Endothelial cell of umbilical vein (primary cell): Measurements from ENCODE around the gene DOCK1. TPM values are rescaled to one million over a fixed set of nuclear protein-coding genes. Genes with fewer than 3 reads are reported as not detected.

Source experiments
- BruUV-seq: library from RNA; stranded (reverse); fragments of 400-500 nt; replicated peaks from 2 replicates; lab custom pipeline; 2021; lab: Mats Ljungman, UMichigan
- CTCF ChIA-PET: fragments of 300-600, 350-600 bp; sonication (Branson Sonifier 250); formaldehyde crosslinking; loops from one replicate; lab custom pipeline; 2021; ENCODE audit warnings: antibody characterized with exemption, inconsistent platforms; lab: Charles Lee
- POLR2A ChIA-PET: fragments of 300-600, 350-600 bp; sonication (Branson Sonifier 250); formaldehyde crosslinking; loops from one replicate; lab custom pipeline; 2021; ENCODE audit warnings: antibody characterized with exemption, inconsistent platforms; lab: Charles Lee
- DNase-seq: peaks from one replicate; pipeline ENCODE4 v3.0.0-alpha.2; 2011; ENCODE audit warnings: low read depth, low spot score
- FAIRE-seq: peaks from 2 replicates; lab custom pipeline; 2011; peaks lifted over from hg19 to GRCh38; lab: Jason Lieb, UNC
- H2AFZ ChIP-seq: 2 replicates; pipeline ENCODE4 v1.6.0; 2012; ENCODE audit warnings: low read depth, low read length, control low read depth, inconsistent platforms
- H3K27ac ChIP-seq: 2 replicates; pipeline ENCODE4 v1.5.1; 2011; ENCODE audit warnings: low read depth, mild to moderate bottlenecking, control low read depth, low read length, moderate library complexity; ENCODE audit not compliant: insufficient read depth
- H3K27me3 ChIP-seq, 2 experiments: 2 replicates each; pipeline versions ENCODE4 v1.6.0 to v1.6.1; 2011; ENCODE audit warnings: low read length in 2 of 2, mixed read lengths in 1 of 2; ENCODE audit not compliant: control insufficient read depth in 2 of 2, insufficient read depth in 2 of 2
- H3K36me3 ChIP-seq, 2 experiments: 2 replicates in 1 of 2; 3 replicates in 1 of 2; pipeline ENCODE4 v1.5.1; 2011; ENCODE audit warnings: low read length in 2 of 2, mild to moderate bottlenecking in 1 of 2, moderate library complexity in 1 of 2; ENCODE audit not compliant: control insufficient read depth in 2 of 2, insufficient read depth in 2 of 2; ENCODE audit errors: extremely low read depth in 1 of 2
- H3K4me1 ChIP-seq: 3 replicates; pipeline ENCODE4 v1.5.1; 2011; ENCODE audit warnings: mild to moderate bottlenecking, low read length; ENCODE audit not compliant: control insufficient read depth, insufficient read depth; ENCODE audit errors: extremely low read depth
- H3K4me2 ChIP-seq: 2 replicates; pipeline ENCODE4 v1.6.1; 2011; ENCODE audit warnings: low read length, control low read depth, mixed read lengths; ENCODE audit not compliant: insufficient read depth
- H3K4me3 ChIP-seq, 3 experiments: fragments of 200-600 bp in 1 of 3; sonication (generic), shearing (Covaris generic) in 1 of 3; replicated peaks in 1 of 3; 2 replicates each; pipeline ENCODE4 v1.5.1; 2011 to 2016; ENCODE audit warnings: control low read depth in 3 of 3, low read length in 3 of 3, mild to moderate bottlenecking in 2 of 3, inconsistent platforms in 1 of 3, low read depth in 1 of 3, moderate library complexity in 1 of 3; ENCODE audit not compliant: insufficient read depth in 1 of 3
- H3K79me2 ChIP-seq: 2 replicates; pipeline ENCODE4 v1.6.0; 2012; ENCODE audit warnings: low read length, inconsistent platforms; ENCODE audit not compliant: control insufficient read depth, insufficient read depth
- H3K9ac ChIP-seq: replicated peaks from 2 replicates; pipeline ENCODE3; 2011; ENCODE audit warnings: low read length, control low read depth; ENCODE audit not compliant: insufficient read depth; ENCODE audit errors: extremely low read depth
- H3K9me1 ChIP-seq: replicated peaks from 3 replicates; pipeline ENCODE4 v1.6.0; 2011; ENCODE audit warnings: mild to moderate bottlenecking, low read length; ENCODE audit not compliant: control insufficient read depth, insufficient read depth; ENCODE audit errors: extremely low read depth
- H3K9me3 ChIP-seq: replicated peaks from 2 replicates; pipeline ENCODE4 v1.5.1; 2012; ENCODE audit warnings: low read length, inconsistent platforms; ENCODE audit not compliant: control insufficient read depth, insufficient read depth
- H4K20me1 ChIP-seq: replicated peaks from 2 replicates; pipeline ENCODE3; 2011; ENCODE audit warnings: mild to moderate bottlenecking, low read length; ENCODE audit not compliant: control insufficient read depth, insufficient read depth; ENCODE audit errors: extremely low read depth
- EZH2 ChIP-seq: IDR thresholded peaks from 2 replicates; pipeline ENCODE4 v1.6.1; 2012; ENCODE audit warnings: borderline replicate concordance, low read depth, mild to moderate bottlenecking, moderate library complexity, low read length, inconsistent platforms; ENCODE audit not compliant: severe bottlenecking
- FOS ChIP-seq: IDR thresholded peaks from 2 replicates; pipeline ENCODE4 v1.6.1; 2011; ENCODE audit warnings: mild to moderate bottlenecking, low read length, moderate library complexity, borderline replicate concordance; ENCODE audit not compliant: insufficient read depth
- GATA2 ChIP-seq: IDR thresholded peaks from 2 replicates; pipeline ENCODE4 v1.7.0; 2011; ENCODE audit warnings: low read depth, mild to moderate bottlenecking, moderate library complexity, mixed read lengths, low read length; ENCODE audit not compliant: insufficient read length, insufficient read depth
- JUN ChIP-seq: IDR thresholded peaks from 2 replicates; pipeline ENCODE4 v1.6.1; 2011; ENCODE audit warnings: borderline replicate concordance, low read depth; ENCODE audit not compliant: insufficient read length, insufficient read depth
- MYC ChIP-seq: IDR thresholded peaks from one replicate; pipeline ENCODE4 v1.6.1; 2011; ENCODE audit warnings: mild to moderate bottlenecking, low read depth, low read length
- POLR2A ChIP-seq: IDR thresholded peaks from 2 replicates; pipeline ENCODE4 v1.6.1; 2012; ENCODE audit warnings: low read depth, mild to moderate bottlenecking, control low read depth, low read length
- POLR2AphosphoS5 ChIP-seq: IDR thresholded peaks from 2 replicates; pipeline ENCODE4 v1.6.1; 2012; ENCODE audit warnings: low read depth, mild to moderate bottlenecking, control low read depth, low read length, moderate library complexity; ENCODE audit not compliant: insufficient read depth
- dilution Hi-C: fragments of 300-500 bp; cut with MboI; formaldehyde crosslinking; loops from one replicate; pipeline ENCODE4 v1.15.0; 2019; ENCODE audit warnings: low sequenced_read_pairs; ENCODE audit not compliant: extremely low pct_ligation_motif_present
- intact Hi-C: fragments of 100-400 bp; cut with micrococcal nuclease; formaldehyde crosslinking; loops from one replicate; pipeline ENCODE4 v1.10.0; 2022
- polyA plus RNA-seq, 4 experiments: library from polyadenylated mRNA; depleted of rRNA in 3 of 4; stranded (reverse) in 3 of 4; unstranded in 1 of 4; fragments of >200 nt; gene quantifications; 2 replicates each; pipeline versions ENCODE4 v1.2.1 to v1.2.3, GENCODE V29; 2011 to 2012; ENCODE audit warnings: missing spikeins in 1 of 4
- total RNA-seq: library from RNA; stranded (reverse); gene quantifications from 2 replicates; pipeline ENCODE4 v1.2.3, GENCODE V29; 2021
- TF ChIP-seq, protein P1 (sequence below), 2 donors: IDR thresholded peaks; 1 replicate in 1 of 2; 2 replicates in 1 of 2; pipeline ENCODE4 v1.5.1; 2011; ENCODE audit warnings: low read length in 2 of 2, mild to moderate bottlenecking in 2 of 2, moderate library complexity in 2 of 2, control low read depth in 1 of 2, inconsistent platforms in 1 of 2, low read depth in 1 of 2; ENCODE audit not compliant: insufficient read depth in 1 of 2; ENCODE audit errors: extremely low read depth in 1 of 2
- TF ChIP-seq, protein P2 (sequence below): IDR thresholded peaks from 2 replicates; pipeline ENCODE4 v1.6.1; 2011; ENCODE audit not compliant: insufficient read depth, insufficient read length

DOCK1 gene
- total and polyA plus RNA-seq, 2 donors (not counting 3 experiments of a cell fraction or from before 2014, with no cell fraction given): 22.5 to 83.1 TPM

DNA sequence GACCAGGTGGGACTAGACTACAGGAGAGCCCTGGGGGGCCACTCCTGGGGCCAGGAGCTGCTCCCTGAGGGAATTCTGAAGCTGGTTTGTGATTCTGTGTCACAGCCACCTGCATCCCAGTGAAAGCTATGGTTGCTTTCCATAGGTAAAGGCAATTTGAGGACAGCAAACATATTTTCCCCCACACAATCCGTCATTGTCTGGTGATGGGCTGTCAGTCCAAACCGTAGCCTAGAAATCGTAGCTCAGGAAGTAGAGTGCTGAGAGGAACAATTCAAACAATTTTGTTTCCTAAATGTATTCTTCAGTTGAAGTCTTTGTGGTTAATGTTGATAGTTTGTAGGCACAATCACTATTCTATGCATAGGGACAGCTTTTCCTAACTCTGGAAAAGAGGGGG lies 397.1 kb downstream of the DOCK1 start:
- ChIA-PET CTCF (interaction anchor here (0.7 to 1.2 kb wide), 3 partner anchors 10 to 59 kb away, joined by 3 read pairs; no protein-coding TSS in a partner anchor), POLR2A (no interaction called here)
- BruUV-seq: no TSS peak
- Histone ChIP-seq H3K9me1 (no peaks in the 10 kb centered on the region), H3K4me2 (no peak overlapping the region), H3K9ac (no peak overlapping the region), H3K36me3 (no peaks in the 10 kb centered on the region), H3K79me2 (no peaks in the 10 kb centered on the region), H4K20me1 (no peaks in the 10 kb centered on the region), H3K4me3 (no peak overlapping the region), H3K9me3 (no peaks in the 10 kb centered on the region), H2AFZ (no peak overlapping the region), H3K27me3 (no peaks in the 10 kb centered on the region), H3K27ac (no peak overlapping the region), H3K4me1 (no peaks in the 10 kb centered on the region)
- no peak for FAIRE-seq
- no peak for TF ChIP-seq FOS
- no peak for TF ChIP-seq GATA2
- TF ChIP-seq, protein P1, sequence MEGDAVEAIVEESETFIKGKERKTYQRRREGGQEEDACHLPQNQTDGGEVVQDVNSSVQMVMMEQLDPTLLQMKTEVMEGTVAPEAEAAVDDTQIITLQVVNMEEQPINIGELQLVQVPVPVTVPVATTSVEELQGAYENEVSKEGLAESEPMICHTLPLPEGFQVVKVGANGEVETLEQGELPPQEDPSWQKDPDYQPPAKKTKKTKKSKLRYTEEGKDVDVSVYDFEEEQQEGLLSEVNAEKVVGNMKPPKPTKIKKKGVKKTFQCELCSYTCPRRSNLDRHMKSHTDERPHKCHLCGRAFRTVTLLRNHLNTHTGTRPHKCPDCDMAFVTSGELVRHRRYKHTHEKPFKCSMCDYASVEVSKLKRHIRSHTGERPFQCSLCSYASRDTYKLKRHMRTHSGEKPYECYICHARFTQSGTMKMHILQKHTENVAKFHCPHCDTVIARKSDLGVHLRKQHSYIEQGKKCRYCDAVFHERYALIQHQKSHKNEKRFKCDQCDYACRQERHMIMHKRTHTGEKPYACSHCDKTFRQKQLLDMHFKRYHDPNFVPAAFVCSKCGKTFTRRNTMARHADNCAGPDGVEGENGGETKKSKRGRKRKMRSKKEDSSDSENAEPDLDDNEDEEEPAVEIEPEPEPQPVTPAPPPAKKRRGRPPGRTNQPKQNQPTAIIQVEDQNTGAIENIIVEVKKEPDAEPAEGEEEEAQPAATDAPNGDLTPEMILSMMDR (IDR thresholded peaks at IDR 0.05; ENCODE audit: extremely low read depth in 1 of 2, insufficient read depth in 1 of 2, low read depth in 1 of 2, low read length in 2 of 2): no peak
- no peak for TF ChIP-seq MYC
- no peak for TF ChIP-seq POLR2AphosphoS5
- no peak for TF ChIP-seq EZH2
- TF ChIP-seq, protein P2, sequence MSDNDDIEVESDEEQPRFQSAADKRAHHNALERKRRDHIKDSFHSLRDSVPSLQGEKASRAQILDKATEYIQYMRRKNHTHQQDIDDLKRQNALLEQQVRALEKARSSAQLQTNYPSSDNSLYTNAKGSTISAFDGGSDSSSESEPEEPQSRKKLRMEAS: no peak
- TF ChIP-seq JUN: no peak
- TF ChIP-seq POLR2A: no peak
- intact Hi-C loops (no loop called here), dilution Hi-C loops (no loop called here)
- no peak for DNase-seq
